KMS-11 (cell line): ENCODE measurements around the gene DPY30.

Source experiments
- H2AFZ ChIP-seq: fragments of 200-600 bp; sonication (generic); 2 replicates; pipeline ENCODE4 v1.6.1; 2016; ENCODE audit warnings: antibody characterized with exemption, mixed run types, low read depth
- H3K27ac ChIP-seq: fragments of 200-600 bp; sonication (generic); 2 replicates; pipeline ENCODE4 v1.6.1; 2016; ENCODE audit warnings: mild to moderate bottlenecking, mixed run types
- H3K27me3 ChIP-seq: fragments of 200-600 bp; sonication (generic); 2 replicates; pipeline ENCODE4 v1.6.1; 2017; ENCODE audit warnings: mild to moderate bottlenecking, low read depth, mixed run types, moderate library complexity; ENCODE audit not compliant: insufficient read depth
- H3K36me3 ChIP-seq: fragments of 200-600 bp; sonication (generic); 2 replicates; pipeline ENCODE4 v1.6.1; 2017; ENCODE audit warnings: mild to moderate bottlenecking, mixed run types; ENCODE audit not compliant: insufficient read depth
- H3K4me1 ChIP-seq: fragments of 200-600 bp; sonication (generic); 2 replicates; pipeline ENCODE4 v1.6.1; 2016; ENCODE audit warnings: mild to moderate bottlenecking, low read depth, mixed run types; ENCODE audit not compliant: poor library complexity, severe bottlenecking
- H3K4me2 ChIP-seq: fragments of 200-600 bp; sonication (generic); 2 replicates; pipeline ENCODE4 v1.7.0; 2016; ENCODE audit warnings: mild to moderate bottlenecking, mixed run types
- H3K4me3 ChIP-seq: fragments of 200-600 bp; sonication (generic); IDR thresholded peaks from 2 replicates; pipeline ENCODE4 v1.6.1; 2017; ENCODE audit warnings: low read depth, low read length, mixed read lengths; ENCODE audit not compliant: insufficient read depth
- H3K79me2 ChIP-seq: fragments of 200-600 bp; sonication (generic); 2 replicates; pipeline ENCODE4 v1.6.1; 2016; ENCODE audit warnings: low read depth, mixed run types; ENCODE audit not compliant: insufficient read depth
- H3K9ac ChIP-seq: fragments of 200-600 bp; sonication (generic); 2 replicates; pipeline ENCODE4 v1.6.1; 2016; ENCODE audit warnings: mild to moderate bottlenecking, mixed run types
- H4K20me1 ChIP-seq: fragments of 200-600 bp; sonication (generic); 2 replicates; pipeline ENCODE4 v1.6.1; 2016; ENCODE audit warnings: mild to moderate bottlenecking, mixed run types; ENCODE audit not compliant: insufficient read depth
- CTCF ChIP-seq: fragments of 200-600 bp; sonication (generic); conservative IDR thresholded peaks from 2 replicates; pipeline ENCODE4 v1.6.1; 2017; ENCODE audit warnings: low read depth, mild to moderate bottlenecking, antibody characterized with exemption, low read length, moderate library complexity, mixed read lengths

Gene DPY30

GRCh38 chr2:31989946-31990345 is 49.7 kb downstream of the DPY30 start:
- H2AFZ ChIP-seq: no peak overlapping the region
- H3K4me3 ChIP-seq: no peak overlapping the region
- H3K4me1 ChIP-seq: peaks cover 16% of the 10 kb centered on the region
- no peak overlapping the region for H3K4me2 ChIP-seq
- H3K36me3 ChIP-seq: no peaks in the 10 kb centered on the region
- peaks cover 38% of the 10 kb centered on the region for H4K20me1 ChIP-seq
- no peaks in the 10 kb centered on the region for H3K27me3 ChIP-seq
- peaks cover 98% of the 10 kb centered on the region for H3K79me2 ChIP-seq
- no peak overlapping the region for H3K9ac ChIP-seq
- no peak overlapping the region for H3K27ac ChIP-seq
- TF ChIP-seq CTCF: no peak

GRCh38 chr2:31987454-31988220 is 52.0 kb downstream of the DPY30 start:
- Histone ChIP-seq H3K4me3 (no peak overlapping the region), H3K9ac (no peak overlapping the region), H3K27ac (no peak overlapping the region), H3K27me3 (no peaks in the 10 kb centered on the region), H4K20me1 (peaks cover 31% of the 10 kb centered on the region), H3K4me2 (no peak overlapping the region), H3K79me2 (peaks cover 98% of the 10 kb centered on the region), H3K4me1 (peaks cover 16% of the 10 kb centered on the region), H3K36me3 (no peaks in the 10 kb centered on the region), H2AFZ (no peak overlapping the region)
- TF ChIP-seq CTCF: no peak

- no peak overlapping the region for H3K9ac ChIP-seq
- no peaks in the 10 kb centered on the region for H3K27me3 ChIP-seq
- no peak for TF ChIP-seq CTCF
- peaks cover 27% of the 10 kb centered on the region for H4K20me1 ChIP-seq
- H3K4me3 ChIP-seq: no peak overlapping the region
- H3K79me2 ChIP-seq: peaks cover 98% of the 10 kb centered on the region
- peaks cover 14% of the 10 kb centered on the region for H3K4me1 ChIP-seq
- H3K27ac ChIP-seq: no peak overlapping the region
- no peak overlapping the region for H2AFZ ChIP-seq
- H3K36me3 ChIP-seq: no peaks in the 10 kb centered on the region
- no peak overlapping the region for H3K4me2 ChIP-seq
Measured at GRCh38 chr2:31986906-31987305, 52.7 kb downstream of the DPY30 start.

GRCh38 chr2:31983762-31984467 is 55.7 kb downstream of the DPY30 start:
- H4K20me1 ChIP-seq: peaks cover 17% of the 10 kb centered on the region; the same call in 1 of the 2 replicates
- peaks cover 24% of the 10 kb centered on the region for H3K4me1 ChIP-seq
- no peak for TF ChIP-seq CTCF

More at GRCh38 chr2:31983762-31984467, 55.7 kb downstream of the DPY30 start:
- Histone ChIP-seq H3K27me3 (no peaks in the 10 kb centered on the region), H3K27ac (no peak overlapping the region), H3K36me3 (no peaks in the 10 kb centered on the region), H3K4me3 (no peak overlapping the region), H3K4me2 (no peak overlapping the region), H3K9ac (no peak overlapping the region), H2AFZ (no peak overlapping the region), H3K79me2 (peaks cover 96% of the 10 kb centered on the region)
